Right cardiac atrium (tissue), 5 donors: ENCODE data around the gene FCSK. TPM values are rescaled to one million over a fixed set of nuclear protein-coding genes. Genes with fewer than 3 reads are reported as not detected.
A peak's percentile ranks its signal among the peaks of the same experiment; 100 is the strongest.

Source experiments
- ATAC-seq, 2 donors: fragments of 200-7000 bp; cut with Tn5 transposase; one replicate each; pipeline versions ENCODE4 v1.8.0 to v1.9.1; 2020; ENCODE audit warnings: moderate library complexity in 2 of 2, mild to moderate bottlenecking in 1 of 2
- DNase-seq, 3 donors: peaks; one replicate each; pipeline ENCODE4 v3.0.0-alpha.2; 2020
- H3K27ac ChIP-seq: one replicate; pipeline ENCODE4 v1.5.1; 2013; ENCODE audit warnings: mild to moderate bottlenecking, low read length, control low read depth, moderate library complexity
- H3K27me3 ChIP-seq: one replicate; pipeline ENCODE4 v1.6.1; 2013; ENCODE audit not compliant: control insufficient read depth, insufficient read depth
- H3K4me1 ChIP-seq: one replicate; pipeline ENCODE4 v1.6.1; 2013; ENCODE audit warnings: low read length; ENCODE audit not compliant: control insufficient read depth, insufficient read depth
- H3K4me3 ChIP-seq: one replicate; pipeline ENCODE4 v1.5.1; 2013; ENCODE audit warnings: low read length, control low read depth
- H3K9me3 ChIP-seq: one replicate; pipeline ENCODE4 v1.6.1; 2013; ENCODE audit warnings: low read length; ENCODE audit not compliant: control insufficient read depth
- WGBS: extraction: QIAGEN DNeasy Blood & Tissue Kit; methylation state at CpG from one replicate; pipeline ENCODE4 v1.1.7; 2013; 5-methylcytosine and 5-hydroxymethylcytosine counted together
- intact Hi-C, 4 donors: fragments of 100-400 bp; cut with DNase I; formaldehyde crosslinking; loops; one replicate each; pipeline versions ENCODE4 v1.11.0 to v1.14.0; 2022 to 2023
- polyA plus RNA-seq: library from polyadenylated mRNA; stranded (reverse); fragments of 200-250 nt; gene quantifications from one replicate; pipeline ENCODE4 v1.2.3, GENCODE V29; 2013
- total RNA-seq, 4 donors: library from RNA; stranded (reverse); fragmentation: NEBNext Ultra II Directional; extraction: Animal tissue kit (Norgen Biotek cat#: 25700); gene quantifications; one replicate each; pipeline ENCODE4 v1.2.1, GENCODE V29; 2021
- donor health status: healthy with polysubstance abuse.
- donor health status: DM: no; HTN: yes; CAD: no.
- donor health status: DM: no; HTN: no; CAD: no.
- donor health status: DM: no; HTN: yes; CAD: no; lungs with severe emphysema.
- donor health status: DM: yes; HTN: yes; CAD: no.

The FCSK gene
- total and polyA plus RNA-seq, 5 donors, result 8.3 to 12.3 (median 11.3) TPM

GRCh38 chr16:70432723-70433457 is 21.5 kb upstream of the FCSK start:
- Histone ChIP-seq H3K27me3 (no peaks in the 10 kb centered on the region), H3K9me3 (no peaks in the 10 kb centered on the region), H3K4me3 (no peak overlapping the region), H3K27ac (peak overlapping the region; percentile 63), H3K4me1 (peaks cover 52% of the 10 kb centered on the region)
- peak in 2 of 3 donors; percentile 70 to 82 for DNase-seq
- intact Hi-C loops, result loop anchor here in 2 of 4 donors (10.0 kb wide), 1 partner anchor 48 kb away; no protein-coding TSS in a partner anchor
- no peak for ATAC-seq
- 23% methylated on average over 12 of the region's 12 CpGs for WGBS

GRCh38 chr16:70433458-70434103 is 20.8 kb upstream of the FCSK start:
- Histone ChIP-seq H3K27ac (peak overlapping the region; percentile 63), H3K9me3 (no peaks in the 10 kb centered on the region), H3K4me3 (no peak overlapping the region), H3K27me3 (no peaks in the 10 kb centered on the region), H3K4me1 (peaks cover 53% of the 10 kb centered on the region)
- 23% methylated on average over 5 of the region's 5 CpGs for WGBS
- intact Hi-C loops, result loop anchor here in 2 of 4 donors (10.0 kb wide), 1 partner anchor 49 kb away; no protein-coding TSS in a partner anchor
- ATAC-seq (peak; percentile 59 to 68), DNase-seq (peak; percentile 69 to 84 (median 82))

- H3K27me3 ChIP-seq, result no peaks in the 10 kb centered on the region
- DNase-seq (no peak), ATAC-seq (no peak)
- no peak overlapping the region for H3K4me3 ChIP-seq
- intact Hi-C loops, result loop anchor here in 2 of 4 donors (10.0 kb wide), 1 partner anchor 50 kb away; no protein-coding TSS in a partner anchor
- WGBS, result 73% methylated on average over 6 of the region's 6 CpGs
- H3K4me1 ChIP-seq, result peaks cover 47% of the 10 kb centered on the region
- no peak overlapping the region for H3K27ac ChIP-seq
- no peaks in the 10 kb centered on the region for H3K9me3 ChIP-seq
Observed at GRCh38 chr16:70434484-70435260, 19.7 kb upstream of the FCSK start.

- no peak overlapping the region for H3K4me3 ChIP-seq
- DNase-seq (no peak), ATAC-seq (no peak)
- 21% methylated on average over 5 of the region's 5 CpGs for WGBS
- no peaks in the 10 kb centered on the region for H3K9me3 ChIP-seq
- intact Hi-C loops, result loop anchor here in 2 of 4 donors (10.0 kb wide), 1 partner anchor 52 kb away; no protein-coding TSS in a partner anchor
- peak overlapping the region; percentile 42 for H3K27ac ChIP-seq
- peaks cover 34% of the 10 kb centered on the region for H3K4me1 ChIP-seq
- no peaks in the 10 kb centered on the region for H3K27me3 ChIP-seq
Observed at GRCh38 chr16:70437017-70437581, 17.3 kb upstream of the FCSK start.

GRCh38 chr16:70437582-70438557 is 16.5 kb upstream of the FCSK start:
- Histone ChIP-seq H3K9me3 (no peaks in the 10 kb centered on the region), H3K27me3 (no peaks in the 10 kb centered on the region), H3K27ac (peak overlapping the region; percentile 22), H3K4me3 (peak overlapping the region; percentile 93), H3K4me1 (peaks cover 26% of the 10 kb centered on the region)
- DNase-seq, result no peak
- peak in 1 of 2 donors; percentile 10 for ATAC-seq
- intact Hi-C loops, result loop anchor here in 2 of 4 donors (10.0 kb wide), 1 partner anchor 53 kb away; no protein-coding TSS in a partner anchor
- WGBS, result 8% methylated on average over 22 of the region's 22 CpGs

- DNase-seq, result peak in 2 of 3 donors; percentile 52 to 83
- Histone ChIP-seq H3K9me3 (no peaks in the 10 kb centered on the region), H3K4me1 (peaks cover 20% of the 10 kb centered on the region), H3K27ac (no peak overlapping the region), H3K4me3 (peak overlapping the region; percentile 93), H3K27me3 (no peaks in the 10 kb centered on the region)
- peak; percentile 8 to 22 for ATAC-seq
- intact Hi-C loops, result loop anchor here in 2 of 4 donors (10.0 kb wide), 1 partner anchor 54 kb away; no protein-coding TSS in a partner anchor
- under 1% methylated on average over 39 of the region's 39 CpGs for WGBS
Observed at GRCh38 chr16:70438585-70438968, 15.8 kb upstream of the FCSK start.

- peak within 1 kb of the TSS; percentile 93 for H3K4me3 ChIP-seq
- DNase-seq (peak; percentile 96 to 99 (median 99)), ATAC-seq (peak; percentile 98 to 99)
- no peaks in the 10 kb centered on the region for H3K9me3 ChIP-seq
- H3K4me1 ChIP-seq, result peaks cover 16% of the 10 kb centered on the region
- H3K27me3 ChIP-seq, result no peaks in the 10 kb centered on the region
- peak within 1 kb of the TSS; percentile 68 for H3K27ac ChIP-seq
- under 1% methylated on average over 85 of the region's 86 CpGs for WGBS
- intact Hi-C loops, result loop anchor here in 2 of 4 donors (10.0 kb wide), 1 partner anchor 54 kb away; no protein-coding TSS in a partner anchor
Observed at GRCh38 chr16:70438969-70439862, 15.2 kb upstream of the FCSK start, which contains the start of gene ST3GAL2. ST3GAL2 (minus strand) TSS chr16:70439100; CDS start chr16:70398530, 40,570 bp downstream.

- Histone ChIP-seq H3K4me1 (peaks cover 13% of the 10 kb centered on the region), H3K4me3 (no peak overlapping the region), H3K9me3 (no peaks in the 10 kb centered on the region), H3K27ac (no peak overlapping the region), H3K27me3 (no peaks in the 10 kb centered on the region)
- WGBS, result 80% methylated on average over 11 of the region's 11 CpGs
- intact Hi-C loops, result no loop called here
- no peak for DNase-seq
- no peak for ATAC-seq
Observed at GRCh38 chr16:70440009-70440692, 14.2 kb upstream of the FCSK start.
